GM19467 (cell line): ENCODE data around the gene PDE2A.
A peak's percentile ranks its signal among the peaks of the same experiment; 100 is the strongest.

Experiments used
- ATAC-seq: cut with Tn5 transposase; IDR thresholded peaks from one replicate; pipeline ENCODE4 v1.9.1; 2021; ENCODE audit warnings: mild to moderate bottlenecking, moderate library complexity; ENCODE audit not compliant: unreplicated experiment

The PDE2A gene

DNA sequence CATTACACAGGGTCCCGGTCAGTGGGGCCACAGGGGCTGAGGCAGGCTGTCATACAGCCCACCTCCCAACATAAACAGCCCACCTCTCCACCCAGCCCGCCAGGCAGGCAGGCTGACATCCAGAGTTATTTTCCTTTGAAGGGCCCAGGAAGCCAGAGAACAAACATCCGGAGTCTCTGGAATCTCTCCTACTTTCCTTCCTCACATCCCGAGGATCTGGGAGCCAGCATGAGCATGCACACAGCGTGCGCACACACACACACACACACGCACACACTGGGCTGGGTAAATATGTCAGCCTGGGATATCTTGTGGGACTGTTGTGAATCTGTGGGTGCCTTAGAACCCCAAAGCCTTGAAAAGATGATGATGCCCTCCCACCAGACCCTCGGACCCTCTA lies 55.4 kb downstream of the PDE2A start:
- ATAC-seq, result no peak

GRCh38 chr11:72617080-72617762 lies 57.0 kb downstream of the PDE2A start:
- ATAC-seq, result no peak

- no peak for ATAC-seq
Observed at GRCh38 chr11:72616655-72617054, 57.6 kb downstream of the PDE2A start.

GRCh38 chr11:72615329-72615728 lies 58.9 kb downstream of the PDE2A start:
- no peak for ATAC-seq

DNA sequence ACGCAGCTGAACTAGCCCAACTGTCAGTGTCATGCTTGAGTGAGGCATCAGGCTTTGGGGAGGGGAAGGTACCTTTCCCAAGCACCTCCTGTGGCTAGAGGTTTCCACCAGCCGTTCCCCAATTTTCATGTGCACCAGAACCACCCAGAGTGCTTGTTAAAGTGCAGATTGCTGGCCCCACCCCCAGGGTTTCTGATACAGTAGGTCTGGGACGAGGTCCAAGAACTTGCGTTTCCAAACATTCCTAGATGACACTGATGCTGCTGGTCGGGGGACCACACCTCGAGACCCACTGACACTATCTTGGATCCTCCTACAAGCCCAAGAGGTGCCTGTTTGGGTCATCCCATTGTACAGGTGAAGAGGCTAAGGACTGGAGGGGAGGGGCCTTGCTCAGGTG lies 59.8 kb downstream of the PDE2A start:
- no peak for ATAC-seq

GRCh38 chr11:72613977-72614376 lies 60.2 kb downstream of the PDE2A start:
- ATAC-seq, result peak; percentile 63

GRCh38 chr11:72613450-72613849 lies 60.8 kb downstream of the PDE2A start:
- ATAC-seq, result no peak

DNA sequence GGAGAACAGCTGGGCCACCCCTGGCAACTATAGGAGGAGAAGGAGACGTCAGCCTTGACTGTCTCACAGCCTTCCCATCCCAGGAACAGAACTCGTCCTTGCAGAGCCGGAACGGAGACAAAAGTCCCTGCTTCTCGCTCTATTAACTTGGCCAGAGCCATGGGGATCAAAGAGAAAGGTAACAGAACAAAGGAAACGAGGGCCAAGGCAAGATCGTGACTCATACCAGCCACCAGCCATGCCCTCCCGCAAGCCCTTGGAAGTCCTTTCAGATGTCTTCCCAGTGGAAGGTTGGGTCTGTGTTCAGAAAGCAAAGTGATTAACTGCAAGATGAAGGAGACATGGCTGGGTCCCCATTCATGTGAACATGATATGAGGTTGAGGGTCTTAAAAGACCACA lies 64.7 kb downstream of the PDE2A start:
- no peak for ATAC-seq

DNA sequence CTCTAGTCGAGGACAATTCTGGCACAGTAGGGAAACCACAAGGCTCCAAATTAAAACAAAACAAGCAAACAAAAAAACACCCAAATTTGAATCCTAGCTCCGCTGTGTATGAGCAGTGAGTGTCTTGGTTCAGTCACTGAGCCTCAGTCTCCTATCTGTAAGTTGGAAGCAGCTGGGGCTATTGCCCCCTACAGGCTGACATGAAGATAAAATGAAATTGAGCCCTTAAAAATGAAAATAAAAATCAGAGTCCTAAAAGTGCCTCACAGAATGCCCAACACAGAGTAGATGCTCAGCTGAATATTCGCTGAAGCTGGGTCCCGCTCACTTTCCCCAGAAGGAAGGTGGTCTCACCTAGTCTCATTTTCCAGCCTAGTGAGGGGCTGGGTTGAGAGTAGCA lies 65.2 kb downstream of the PDE2A start:
- no peak for ATAC-seq

DNA sequence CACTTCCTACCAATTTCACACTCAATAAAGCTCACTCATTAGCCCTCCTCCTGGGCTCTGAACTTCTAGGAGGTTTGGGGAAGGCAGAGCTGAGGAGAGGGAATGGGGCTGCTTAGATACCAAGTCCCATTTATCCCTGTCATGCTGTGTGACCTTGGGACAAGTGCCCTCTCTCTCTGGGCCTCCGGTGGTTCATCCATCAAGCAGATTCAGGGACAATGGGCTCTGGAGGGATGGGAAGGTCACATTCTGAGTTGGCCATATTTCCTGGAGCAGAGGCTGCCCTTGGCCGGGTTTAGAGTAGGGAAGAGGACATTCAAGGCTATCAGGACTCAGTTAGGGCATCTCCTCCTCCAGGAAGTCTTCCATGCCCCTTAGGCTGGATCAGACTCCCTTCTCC lies 66.7 kb downstream of the PDE2A start:
- ATAC-seq, result no peak

DNA sequence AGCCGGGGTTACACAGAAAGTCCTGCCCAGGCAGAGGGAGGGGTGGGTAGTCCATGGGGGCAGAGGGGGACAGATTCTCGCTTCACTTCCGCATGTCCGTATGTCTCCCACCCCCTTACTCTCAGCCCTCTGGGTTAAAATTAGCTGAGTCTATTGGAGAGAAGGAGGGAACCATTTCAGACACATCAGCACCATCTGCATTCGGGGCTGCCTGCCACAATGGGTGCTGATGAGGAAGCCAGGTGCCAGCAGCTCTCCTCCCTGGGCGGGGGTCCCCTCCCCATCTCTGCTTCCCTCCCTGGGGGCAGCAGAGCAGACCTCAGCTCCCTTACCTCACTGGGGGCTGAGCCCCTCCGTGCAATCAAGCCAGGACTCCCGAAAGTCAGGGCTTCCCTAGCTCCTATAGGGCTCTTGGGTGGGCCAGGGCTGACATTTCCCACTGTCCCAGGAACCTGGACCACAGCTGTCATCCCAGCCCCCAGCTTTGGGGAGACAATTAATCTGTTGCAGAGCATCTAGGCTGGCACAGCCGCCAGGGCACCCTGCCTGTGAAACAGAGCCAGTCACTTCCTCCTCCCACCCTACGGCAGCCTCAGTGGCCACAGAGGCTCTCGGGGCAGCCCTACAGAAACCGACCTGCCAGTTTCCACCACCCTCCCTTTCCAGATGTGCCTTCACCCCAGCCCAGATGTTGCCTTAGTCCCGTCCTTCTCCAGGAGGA lies 67.3 kb downstream of the PDE2A start:
- no peak for ATAC-seq

- ATAC-seq, result no peak
Observed at GRCh38 chr11:72605973-72606747, 68.1 kb downstream of the PDE2A start.

GRCh38 chr11:72604256-72604655 lies 70.0 kb downstream of the PDE2A start:
- ATAC-seq, result no peak

GRCh38 chr11:72602250-72602904 lies 71.8 kb downstream of the PDE2A start:
- no peak for ATAC-seq

GRCh38 chr11:72600557-72600956 lies 73.7 kb downstream of the PDE2A start:
- no peak for ATAC-seq

DNA sequence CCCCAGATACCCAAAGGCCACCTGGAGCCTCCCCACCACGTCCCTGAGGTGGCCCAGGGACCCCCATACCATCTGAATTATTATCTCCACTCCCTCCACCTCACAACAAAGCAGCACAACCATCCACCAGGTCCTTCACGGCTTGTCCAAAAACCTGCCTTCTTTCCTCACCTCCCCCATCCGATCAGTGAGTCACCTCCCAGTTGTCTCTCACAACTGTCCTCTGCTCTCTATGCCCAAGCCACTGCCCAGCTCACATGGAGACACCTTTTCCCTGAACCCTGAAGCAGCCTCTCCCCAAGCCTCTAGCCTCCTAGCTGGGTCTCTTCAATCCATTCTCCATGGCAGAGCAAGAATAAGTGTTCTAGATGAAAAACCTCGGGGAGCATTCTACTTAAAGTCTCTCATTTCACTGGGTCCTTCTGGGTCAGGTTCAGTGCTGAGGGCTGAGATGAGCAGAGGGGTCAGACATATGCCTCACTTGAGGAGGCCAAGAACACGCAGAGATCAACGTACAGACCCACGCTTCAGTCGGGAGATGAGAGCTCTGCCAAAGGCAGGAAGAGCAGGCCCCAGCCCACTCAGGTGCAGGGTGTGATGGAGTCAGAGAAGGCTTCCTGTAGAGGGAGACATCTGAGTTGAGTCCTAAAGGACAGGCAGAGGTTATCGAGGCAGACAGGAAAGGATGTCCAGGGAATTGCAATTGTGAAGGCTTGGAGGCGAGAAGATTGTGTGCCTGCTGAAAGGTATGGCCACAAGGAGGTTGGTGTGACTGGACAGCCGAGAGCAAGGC lies 74.7 kb downstream of the PDE2A start:
- no peak for ATAC-seq

GRCh38 chr11:72598906-72599305 lies 75.3 kb downstream of the PDE2A start:
- ATAC-seq, result no peak

- ATAC-seq, result no peak
Observed at GRCh38 chr11:72598466-72598865, 75.8 kb downstream of the PDE2A start.

- no peak for ATAC-seq
Observed at GRCh38 chr11:72597721-72598120, 76.5 kb downstream of the PDE2A start.

- ATAC-seq, result no peak
Observed at GRCh38 chr11:72595292-72595684, 78.9 kb downstream of the PDE2A start.
